GM12873 (cell line): ENCODE measurements around the gene VPS13A.

Source experiments
- TF ChIP-seq, protein P1 (sequence below): IDR thresholded peaks from 2 replicates; pipeline ENCODE4 v1.5.1; 2012; ENCODE audit warnings: low read depth, mild to moderate bottlenecking, moderate library complexity, low read length, control low read depth; ENCODE audit not compliant: insufficient read depth; ENCODE audit errors: missing control alignments

VPS13A gene

DNA sequence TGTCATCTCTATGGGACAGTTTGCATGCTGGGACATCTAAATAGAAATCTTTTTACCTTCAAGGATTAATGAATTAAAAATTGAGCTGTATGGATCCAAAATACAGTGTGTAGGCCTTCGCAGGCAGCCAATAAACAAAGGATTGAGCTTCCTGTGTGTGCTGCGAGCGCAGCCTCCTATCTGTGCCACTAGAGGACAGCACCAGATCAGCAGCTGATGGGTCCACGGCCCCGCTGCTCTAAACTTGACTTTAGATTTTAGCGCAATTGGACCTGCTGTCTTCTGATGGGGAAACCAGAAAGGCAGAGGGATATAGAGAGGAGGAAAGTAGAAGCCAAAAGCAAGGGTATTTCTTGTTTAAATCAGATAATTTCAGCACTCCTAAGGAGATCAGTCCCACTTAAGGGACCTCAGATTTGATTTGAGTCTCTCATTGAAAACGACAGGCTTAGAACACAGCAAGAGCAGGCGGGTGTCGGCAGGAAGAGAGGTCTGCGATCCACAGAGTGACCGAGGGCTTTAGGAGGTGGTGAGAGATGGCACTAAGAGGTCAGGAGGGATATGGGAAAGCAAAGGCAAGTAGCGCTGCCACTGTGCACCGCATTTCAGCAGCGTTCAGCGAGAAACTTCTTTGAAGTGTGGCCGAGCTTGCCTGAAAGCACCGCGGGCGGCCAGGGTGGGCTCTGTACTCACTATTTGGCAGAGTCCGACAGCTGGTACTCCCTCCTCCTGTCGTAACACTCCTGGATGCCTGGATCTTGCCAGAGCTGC is 256.5 kb downstream of the VPS13A start:
- TF ChIP-seq, protein P1, sequence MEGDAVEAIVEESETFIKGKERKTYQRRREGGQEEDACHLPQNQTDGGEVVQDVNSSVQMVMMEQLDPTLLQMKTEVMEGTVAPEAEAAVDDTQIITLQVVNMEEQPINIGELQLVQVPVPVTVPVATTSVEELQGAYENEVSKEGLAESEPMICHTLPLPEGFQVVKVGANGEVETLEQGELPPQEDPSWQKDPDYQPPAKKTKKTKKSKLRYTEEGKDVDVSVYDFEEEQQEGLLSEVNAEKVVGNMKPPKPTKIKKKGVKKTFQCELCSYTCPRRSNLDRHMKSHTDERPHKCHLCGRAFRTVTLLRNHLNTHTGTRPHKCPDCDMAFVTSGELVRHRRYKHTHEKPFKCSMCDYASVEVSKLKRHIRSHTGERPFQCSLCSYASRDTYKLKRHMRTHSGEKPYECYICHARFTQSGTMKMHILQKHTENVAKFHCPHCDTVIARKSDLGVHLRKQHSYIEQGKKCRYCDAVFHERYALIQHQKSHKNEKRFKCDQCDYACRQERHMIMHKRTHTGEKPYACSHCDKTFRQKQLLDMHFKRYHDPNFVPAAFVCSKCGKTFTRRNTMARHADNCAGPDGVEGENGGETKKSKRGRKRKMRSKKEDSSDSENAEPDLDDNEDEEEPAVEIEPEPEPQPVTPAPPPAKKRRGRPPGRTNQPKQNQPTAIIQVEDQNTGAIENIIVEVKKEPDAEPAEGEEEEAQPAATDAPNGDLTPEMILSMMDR = peak; percentile 91

DNA sequence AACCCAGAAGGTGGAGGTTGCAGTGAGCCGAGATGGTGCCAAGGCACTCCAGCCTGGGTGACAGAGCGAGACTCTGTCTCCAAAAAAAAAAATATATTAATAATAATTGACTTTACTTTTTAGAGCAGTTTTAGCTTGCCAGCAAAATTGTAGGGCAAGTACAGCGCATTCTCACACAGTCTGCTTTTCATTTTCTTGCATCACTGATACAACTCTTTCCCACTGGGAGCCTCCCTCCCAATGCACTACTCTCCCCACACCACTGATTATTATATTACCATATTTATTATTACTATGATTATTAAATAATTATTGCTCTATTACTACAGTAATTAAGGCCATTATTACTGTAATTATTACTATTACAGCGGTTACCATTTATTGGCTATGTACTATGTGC is 257.9 kb downstream of the VPS13A start:
- TF ChIP-seq, protein P1 = no peak

DNA sequence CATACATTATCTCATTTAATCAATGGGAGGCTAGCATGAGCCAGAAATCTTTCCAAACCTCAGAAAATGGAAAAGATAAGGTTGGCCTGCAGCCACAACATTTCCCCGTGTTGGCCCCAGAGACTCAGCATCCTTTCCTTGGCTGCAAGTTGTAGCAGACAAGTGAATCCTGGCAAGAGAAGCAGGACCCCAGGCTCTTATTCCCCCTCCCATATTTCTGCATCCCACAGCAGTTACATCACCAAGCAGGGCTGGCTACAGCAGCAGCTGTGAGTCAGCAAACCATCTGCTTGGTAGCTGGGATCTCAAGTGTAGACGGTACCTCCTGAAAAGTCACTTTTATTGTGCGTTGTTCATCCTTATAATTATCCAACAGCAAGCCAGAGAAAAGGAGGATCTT is 258.4 kb downstream of the VPS13A start:
- TF ChIP-seq, protein P1 = no peak

DNA sequence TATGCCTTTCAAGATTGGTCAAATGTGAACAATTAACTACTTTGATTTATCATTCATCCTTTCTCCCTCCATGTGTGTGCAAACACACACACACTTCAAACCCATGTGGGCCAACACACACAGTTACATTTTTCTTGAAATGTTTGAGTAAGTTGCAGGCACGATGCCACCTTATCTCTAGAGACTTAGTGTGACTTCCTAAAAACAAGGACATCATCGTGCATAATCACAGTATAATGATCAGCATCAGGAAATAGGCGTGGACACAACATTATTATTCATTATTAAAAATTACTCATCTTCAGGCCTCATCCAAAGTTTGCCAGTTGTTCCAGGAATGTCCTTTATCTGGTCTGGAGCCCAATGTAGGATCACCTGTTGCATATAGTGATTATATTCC is 261.3 kb downstream of the VPS13A start:
- TF ChIP-seq, protein P1 = no peak

DNA sequence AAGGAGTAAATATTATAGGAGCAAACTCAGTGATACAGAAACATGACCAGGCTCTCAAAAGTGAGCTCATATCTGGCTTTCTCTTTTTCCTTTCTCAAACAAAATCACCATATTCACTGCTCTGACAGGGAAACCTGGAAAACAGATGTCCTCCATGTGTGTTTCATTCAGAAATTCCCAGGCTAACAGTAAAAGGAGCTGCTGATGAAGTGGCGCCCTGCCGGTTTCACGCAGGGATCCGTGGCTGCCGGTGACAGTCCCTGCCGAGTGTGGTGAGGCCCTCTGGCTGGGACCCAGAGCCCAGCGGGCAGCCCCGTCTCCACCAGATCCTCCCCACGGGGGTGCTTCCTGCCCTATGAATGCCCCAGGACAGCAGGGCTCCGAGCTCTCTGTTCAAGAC is 262.7 kb downstream of the VPS13A start:
- TF ChIP-seq, protein P1 = no peak

DNA sequence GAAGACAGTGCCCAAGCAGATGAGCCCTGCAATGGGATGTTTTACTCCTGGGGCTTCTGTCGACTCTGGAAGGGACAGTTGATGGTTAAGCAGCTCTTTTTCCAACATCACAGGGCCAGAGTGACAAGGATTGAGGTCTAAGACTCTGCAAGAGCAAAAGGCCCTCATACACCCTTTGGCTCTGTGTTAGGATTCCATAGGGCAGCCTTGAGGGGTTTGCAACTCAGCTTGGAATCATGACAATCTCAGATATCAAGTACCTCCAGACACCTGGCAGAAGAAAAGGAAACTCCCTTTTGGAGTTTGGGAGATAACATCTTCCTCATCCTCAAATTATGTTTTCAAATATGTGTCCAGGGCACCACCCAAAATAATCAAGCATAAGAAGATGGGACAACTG is 265.1 kb downstream of the VPS13A start:
- TF ChIP-seq, protein P1 = no peak

DNA sequence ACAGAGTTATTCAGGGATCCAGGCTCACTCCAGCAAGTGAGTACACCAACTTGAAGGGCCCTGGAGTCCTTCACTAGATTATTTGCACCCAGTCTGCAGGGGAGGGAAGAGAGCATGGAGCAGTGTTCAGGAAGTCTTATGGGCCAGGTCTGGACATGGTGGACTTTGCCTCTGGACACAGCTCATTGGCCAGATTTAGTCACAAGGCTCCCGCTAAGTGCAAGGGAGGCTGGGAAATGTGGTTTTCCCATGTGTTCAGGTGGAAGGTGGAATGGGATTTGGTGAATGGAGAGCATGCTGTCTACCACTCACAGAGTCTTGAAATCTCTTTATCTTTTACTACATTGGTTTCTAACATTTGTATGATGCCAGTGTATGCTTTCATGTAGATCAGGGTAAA is 270.3 kb downstream of the VPS13A start:
- TF ChIP-seq, protein P1 = no peak
